HG02759 (cell line): ENCODE results near the gene GSPT1.
"Not testable (repeated sequence)": the region's sequence is repeated elsewhere in the genome, so short reads cannot be mapped to it uniquely, and the experiment has no call there.

ENCODE experiments used
- ATAC-seq: cut with Tn5 transposase; IDR thresholded peaks from one replicate; pipeline ENCODE4 v1.9.1; 2021; ENCODE audit warnings: mild to moderate bottlenecking, moderate library complexity; ENCODE audit not compliant: unreplicated experiment

GSPT1 gene

DNA sequence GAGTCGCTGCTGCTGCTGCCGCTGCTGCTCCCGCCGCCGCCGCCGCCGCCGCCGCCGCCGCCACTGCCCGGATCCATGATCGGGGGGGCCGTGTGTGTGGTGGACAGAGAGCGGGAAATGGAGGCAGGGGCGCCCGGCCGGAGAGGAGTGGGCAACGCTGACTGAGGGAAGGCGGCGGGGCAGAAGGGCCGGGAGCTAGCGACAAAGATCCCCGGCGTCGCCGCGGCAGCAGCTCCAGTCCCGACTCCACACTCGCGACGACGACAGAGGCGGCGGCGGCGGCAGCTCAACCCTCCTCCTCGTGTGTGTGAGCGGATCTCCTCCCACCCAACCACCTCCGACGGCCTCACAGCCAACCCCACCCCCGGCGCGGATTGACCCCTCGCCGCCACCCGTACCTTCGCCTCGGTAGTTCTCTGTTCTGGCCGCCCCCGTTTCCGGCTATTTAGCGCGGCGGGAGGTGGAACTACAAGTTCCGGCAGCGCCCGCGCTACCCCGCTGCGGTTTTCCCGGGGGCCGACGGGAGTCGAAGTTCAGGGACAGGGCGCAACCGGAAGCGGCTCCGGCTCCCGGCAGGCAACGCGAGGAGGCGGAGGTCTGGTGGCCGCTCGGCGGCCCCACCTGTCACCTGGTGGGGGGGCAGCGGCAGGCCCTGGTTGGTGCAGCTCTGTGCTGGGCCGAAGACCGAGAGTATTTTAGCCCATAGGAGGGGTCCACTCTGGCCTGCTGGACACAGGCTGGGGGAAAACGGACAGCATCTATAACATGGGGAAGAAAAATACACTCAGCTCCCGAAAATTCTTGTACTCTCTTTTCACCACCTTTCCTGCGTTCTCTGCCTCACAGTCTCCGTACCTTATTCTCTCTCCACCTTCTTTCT, at the start of gene GSPT1:
Gene GSPT1 (minus strand): TSS at position 313 of the 880 bp plus-strand sequence. CDS start 236 bp downstream, at position 77.
- peak; percentile 88 for ATAC-seq

GRCh38 chr16:11964761-11965551, 49.2 kb upstream of the GSPT1 start, which contains the start of gene TNFRSF17:
TNFRSF17 (plus strand) TSS chr16:11965210; CDS start chr16:11965325, 115 bp downstream.
- ATAC-seq: peak; percentile 76

GRCh38 chr16:11963706-11964105, 48.0 kb upstream of the GSPT1 start:
- ATAC-seq: no peak

DNA sequence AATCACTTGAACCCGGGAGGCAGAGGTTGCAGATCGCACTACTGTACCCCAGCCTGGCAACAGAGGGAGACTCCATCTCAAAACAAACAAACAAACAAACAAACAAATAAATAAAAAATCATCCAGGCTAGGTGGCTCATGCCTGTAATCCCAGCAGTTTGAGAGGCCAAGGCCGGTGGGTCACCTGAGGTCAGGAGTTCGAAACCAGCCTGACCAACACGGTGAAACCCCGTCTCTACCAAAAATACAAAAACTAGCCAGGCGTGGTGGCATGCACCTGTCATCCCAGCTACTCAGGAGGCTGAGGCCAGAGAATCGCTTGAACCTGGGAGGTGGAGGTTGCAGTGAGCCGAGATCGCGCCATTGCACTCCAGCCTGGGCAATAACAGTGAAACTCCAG, 47.2 kb upstream of the GSPT1 start:
- ATAC-seq: not testable (repeated sequence)

DNA sequence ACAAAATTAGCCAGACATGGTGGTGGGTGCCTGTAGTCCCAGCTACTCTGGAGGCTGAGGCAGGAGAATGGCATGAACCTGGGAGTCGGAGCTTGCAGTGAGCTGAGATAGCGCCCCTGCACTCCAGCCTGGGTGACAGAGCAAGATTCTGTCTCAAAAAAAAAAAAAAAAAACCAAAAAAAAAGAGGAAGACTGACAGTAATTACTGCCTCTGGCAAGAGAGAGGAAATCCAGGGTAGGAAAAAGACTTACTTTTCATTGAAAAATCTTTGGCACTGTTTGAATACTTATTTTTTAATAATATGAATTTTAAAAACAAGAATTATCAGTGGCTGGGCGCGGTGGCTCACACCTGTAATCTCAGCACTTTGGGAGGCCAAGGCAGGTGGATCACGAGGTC, 46.7 kb upstream of the GSPT1 start:
- ATAC-seq: not testable (repeated sequence)

DNA sequence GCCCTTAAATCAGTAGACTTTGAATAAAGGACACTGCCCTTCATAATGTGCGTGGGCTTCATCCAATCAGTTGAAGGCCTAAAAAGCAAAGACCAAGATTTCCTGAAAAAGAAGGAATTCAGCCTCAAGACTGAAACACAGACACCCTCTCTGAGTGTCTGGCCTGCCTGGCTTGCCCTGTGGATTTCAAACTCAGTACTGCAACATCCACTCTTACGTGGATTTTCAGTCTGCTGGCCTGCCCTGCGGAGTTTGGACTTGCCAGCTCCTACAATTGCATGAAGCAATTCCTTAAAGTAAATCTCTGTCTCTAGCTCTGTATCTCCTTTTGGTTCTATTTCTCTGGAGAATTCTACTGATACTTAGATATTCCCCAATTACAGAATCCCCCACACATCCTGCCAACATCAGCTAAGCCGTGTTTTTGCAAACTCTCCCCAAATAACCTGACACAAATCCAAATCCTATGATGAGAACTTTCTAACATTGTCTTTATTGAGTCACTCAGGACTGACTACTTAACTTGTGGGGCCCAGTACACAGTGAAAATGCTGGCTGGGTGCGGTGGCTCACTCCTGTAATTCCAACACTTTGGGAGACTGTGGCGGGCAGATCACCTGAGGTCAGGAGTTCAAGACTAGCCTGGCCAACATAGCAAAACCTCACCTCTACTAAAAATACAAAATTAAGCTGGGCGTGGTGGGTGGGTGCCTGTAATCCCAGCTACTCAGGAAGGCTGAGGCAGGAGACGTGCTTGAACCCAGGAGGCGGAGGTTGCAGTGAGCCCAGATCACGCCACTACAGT, 42.0 kb upstream of the GSPT1 start:
- ATAC-seq: no peak

DNA sequence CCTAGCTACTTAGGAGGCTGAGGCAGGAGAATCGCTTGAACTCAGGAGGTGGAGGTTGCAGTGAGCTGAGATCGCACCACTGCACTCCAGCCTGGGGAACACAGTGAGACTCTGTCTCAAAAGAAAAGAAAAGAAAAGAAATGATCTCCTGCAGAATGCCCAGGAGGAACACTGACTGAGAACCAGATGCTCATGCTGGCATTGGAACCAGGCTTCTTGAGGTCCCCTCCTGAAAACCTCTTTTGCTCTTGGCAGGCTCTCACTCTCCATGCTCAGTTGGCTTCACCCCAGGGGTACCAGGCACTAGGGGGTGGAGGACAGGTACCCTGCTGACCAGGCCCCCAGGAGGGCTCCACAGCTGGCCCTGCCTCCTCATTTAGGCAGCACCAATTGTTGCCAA, 40.8 kb upstream of the GSPT1 start:
- ATAC-seq: no peak

DNA sequence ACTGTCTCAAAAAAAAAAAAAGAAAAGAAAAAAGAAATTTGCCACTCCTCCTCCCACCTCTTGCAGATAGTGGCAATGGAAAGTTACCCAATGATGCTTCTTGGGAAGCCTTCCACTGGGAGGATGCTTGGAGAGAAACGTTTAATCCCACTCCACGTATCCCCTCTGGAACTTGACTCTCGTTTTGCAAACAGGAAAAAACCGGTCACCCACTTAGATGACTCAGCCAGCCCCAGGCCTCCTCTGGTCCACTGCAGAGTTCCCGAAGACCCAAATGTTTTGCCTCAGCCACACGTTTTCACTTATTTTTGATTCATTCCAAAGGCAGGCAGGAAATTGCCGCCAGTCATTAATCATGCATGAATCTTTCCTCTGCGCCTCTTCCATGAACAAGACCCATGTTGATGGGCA, 40.0 kb upstream of the GSPT1 start:
- ATAC-seq: no peak

GRCh38 chr16:11953576-11953975, 37.8 kb upstream of the GSPT1 start:
- ATAC-seq: not testable (repeated sequence)

DNA sequence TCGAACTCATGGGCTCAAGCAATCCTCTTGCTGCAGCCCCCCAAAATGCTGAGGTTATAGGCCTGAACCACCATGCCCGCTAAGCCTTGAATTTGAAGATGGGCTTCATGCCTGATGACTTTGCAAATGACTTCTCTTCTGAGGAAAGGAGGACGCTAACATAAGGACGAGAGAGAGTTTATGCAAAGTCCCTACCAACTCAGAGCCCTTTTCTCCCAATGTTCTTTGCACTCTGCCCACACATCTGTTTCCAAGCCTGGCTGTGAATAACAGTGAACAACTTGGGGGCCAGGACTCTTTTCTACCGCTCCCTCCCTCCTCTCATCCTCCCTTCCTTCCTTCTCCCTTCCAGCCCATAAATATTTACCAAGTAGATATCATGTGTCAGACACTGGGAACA, 34.6 kb upstream of the GSPT1 start:
- ATAC-seq: no peak

GRCh38 chr16:11949527-11949926, 33.8 kb upstream of the GSPT1 start:
- ATAC-seq: peak; percentile 71

- ATAC-seq: no peak
Measured at GRCh38 chr16:11948819-11949218, 33.1 kb upstream of the GSPT1 start.

DNA sequence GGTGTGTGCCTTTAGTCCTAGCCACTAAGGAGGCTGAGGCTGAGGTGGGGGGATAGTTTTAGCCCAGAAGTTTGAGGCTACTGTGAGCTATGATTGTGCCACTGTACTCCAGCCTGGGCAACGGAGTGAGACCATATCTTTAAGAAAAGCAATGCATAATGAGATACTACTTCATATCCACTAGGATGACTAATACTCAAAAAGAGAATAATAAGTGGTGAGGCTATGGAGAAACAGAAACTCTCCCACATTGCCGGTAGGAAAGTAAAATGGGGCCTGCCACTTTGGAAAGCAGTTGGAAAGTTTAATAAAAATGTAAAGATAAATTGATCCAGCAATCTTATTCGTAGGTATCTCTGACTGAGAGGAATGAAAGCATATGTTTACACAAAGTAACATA, 30.7 kb upstream of the GSPT1 start:
- ATAC-seq: no peak

DNA sequence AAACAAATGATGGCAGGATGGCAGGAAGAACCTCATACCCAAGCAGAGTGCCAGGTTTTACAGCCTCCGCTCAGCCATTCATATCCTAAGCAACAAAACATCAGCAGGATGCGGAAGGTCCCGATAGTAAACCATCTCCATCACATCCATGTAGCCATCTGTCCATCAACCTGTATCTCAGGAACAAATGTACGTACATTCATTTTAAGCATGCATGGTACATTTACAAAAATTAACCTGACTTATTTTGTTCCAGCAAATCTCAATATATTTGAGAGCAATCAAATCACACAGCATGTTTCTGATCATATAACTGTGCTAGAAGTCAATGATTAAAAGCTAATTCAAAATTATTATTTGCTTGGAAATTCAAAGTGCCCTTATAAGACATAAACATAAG, 26.2 kb upstream of the GSPT1 start, which contains the start of gene NPIPB2:
Gene NPIPB2 (minus strand): TSS at position 101 of the 400 bp plus-strand sequence. CDS start 0 bp downstream, at position 101.
- ATAC-seq: not testable (repeated sequence)

DNA sequence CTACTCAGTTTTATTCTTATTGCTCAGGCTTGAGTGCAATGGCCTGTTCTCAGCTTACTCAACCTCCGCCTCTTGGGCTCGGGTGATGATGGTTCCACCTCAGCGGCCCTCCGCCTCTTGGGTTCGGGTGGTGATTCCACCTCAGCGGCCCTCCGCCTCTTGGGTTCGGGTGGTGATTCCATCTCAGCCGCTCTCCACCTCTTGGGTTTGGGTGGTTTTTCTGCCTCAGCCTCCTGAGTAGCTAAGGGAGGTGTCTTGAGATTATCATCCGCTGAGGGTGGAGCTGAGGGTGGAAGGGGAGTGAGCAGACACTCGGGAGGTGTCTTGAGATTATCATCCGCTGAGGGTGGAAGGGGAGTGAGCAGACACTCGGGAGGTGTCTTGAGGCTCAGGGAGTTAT, 11.6 kb upstream of the GSPT1 start:
- ATAC-seq: not testable (repeated sequence)

DNA sequence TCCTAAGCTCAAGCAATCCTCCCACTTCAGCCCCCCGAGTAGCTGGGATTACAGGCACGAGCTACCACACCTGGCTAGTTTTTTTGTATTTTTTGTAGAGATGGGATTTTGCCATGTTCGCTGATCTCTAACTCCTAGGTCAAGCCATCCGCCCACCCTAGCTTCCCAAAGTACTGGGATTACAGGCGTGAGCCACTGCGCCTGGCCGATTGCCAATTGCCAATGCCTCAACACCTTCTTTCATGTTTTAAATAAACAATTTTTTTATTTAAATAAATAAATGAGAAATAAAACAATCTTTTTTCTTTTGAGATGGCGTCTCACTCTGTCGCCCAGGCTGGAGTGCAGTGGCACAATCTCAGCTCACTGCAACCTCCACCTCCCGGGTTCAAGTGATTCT, 8.3 kb upstream of the GSPT1 start:
- ATAC-seq: not testable (repeated sequence)

GRCh38 chr16:11916524-11917285, 949 bp upstream of the GSPT1 start:
- no peak for ATAC-seq

DNA sequence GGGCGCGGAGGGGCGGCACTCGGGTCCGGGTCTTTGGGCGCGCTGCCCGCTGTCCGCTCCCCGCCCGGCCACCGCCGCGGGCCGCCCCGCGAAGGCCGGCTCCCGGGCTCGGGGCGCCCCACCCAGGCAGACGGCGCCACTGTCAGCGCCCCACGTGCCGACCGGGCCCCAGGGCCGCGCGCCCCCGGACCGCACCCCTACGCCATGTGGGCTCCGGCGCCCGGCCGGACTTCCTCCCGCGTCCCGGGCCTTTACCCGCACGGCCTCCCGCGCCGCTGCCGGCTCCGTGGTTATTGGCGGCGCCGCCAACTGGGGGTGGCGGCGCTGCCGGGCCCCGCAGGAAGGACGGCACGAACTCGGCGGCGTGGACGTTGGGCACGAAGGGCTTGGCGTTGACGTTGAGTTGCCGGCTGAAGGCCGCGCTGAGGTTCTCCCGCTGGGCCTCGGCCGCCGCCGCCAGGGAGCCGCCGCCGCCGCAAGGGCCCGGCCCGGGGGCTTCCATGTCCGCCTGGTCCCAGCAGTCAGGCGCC, 577 bp downstream of the GSPT1 start:
- ATAC-seq: peak; percentile 30

DNA sequence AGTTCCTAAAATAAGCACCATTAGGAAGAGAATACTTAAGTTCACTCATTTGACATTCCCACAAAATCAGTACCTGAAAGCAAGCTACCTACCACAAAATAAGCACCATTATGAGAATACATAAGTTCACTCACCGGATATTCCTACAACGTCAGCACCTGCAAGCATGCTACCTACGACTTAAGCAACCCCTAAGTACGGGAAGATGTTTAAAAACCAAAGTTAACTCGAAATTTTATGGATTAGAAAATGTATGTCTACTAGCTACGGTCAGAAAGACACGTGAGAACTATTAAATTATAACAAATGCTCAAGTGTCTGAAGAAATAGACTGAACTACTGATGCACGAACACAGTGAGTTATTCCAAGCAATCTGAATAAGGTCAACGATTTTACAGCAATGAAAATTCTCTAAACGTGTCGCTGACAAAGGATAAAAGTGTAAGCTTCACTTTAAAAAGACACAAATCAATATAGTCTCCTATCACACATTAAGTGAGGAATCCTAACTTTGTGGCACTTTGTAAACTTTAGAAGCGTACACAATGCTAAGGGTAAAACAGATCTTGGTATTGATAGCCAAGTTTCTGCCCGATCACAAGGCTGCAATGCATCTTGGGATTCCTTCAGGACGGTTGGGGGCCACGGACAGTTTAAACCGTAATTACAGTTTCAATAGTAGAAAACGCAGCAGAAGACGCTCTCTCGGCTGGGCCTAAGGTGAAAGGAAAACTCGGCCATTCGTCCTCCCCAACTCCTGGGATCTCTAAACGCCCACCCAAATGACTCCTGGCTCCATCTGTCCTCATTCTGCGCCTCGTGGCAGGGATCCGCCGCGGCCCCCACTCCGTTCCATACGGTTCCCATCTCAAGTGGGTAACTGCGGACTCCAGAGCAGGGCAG, 1.3 kb downstream of the GSPT1 start:
- ATAC-seq: no peak
